GM19452 (cell line): ENCODE results near the gene AK5.
"Not testable (repeated sequence)": the region's sequence is repeated elsewhere in the genome, so short reads cannot be mapped to it uniquely, and the experiment has no call there.

ENCODE experiments used
- ATAC-seq: cut with Tn5 transposase; IDR thresholded peaks from one replicate; pipeline ENCODE4 v1.9.1; 2021; ENCODE audit not compliant: unreplicated experiment

The AK5 gene

DNA sequence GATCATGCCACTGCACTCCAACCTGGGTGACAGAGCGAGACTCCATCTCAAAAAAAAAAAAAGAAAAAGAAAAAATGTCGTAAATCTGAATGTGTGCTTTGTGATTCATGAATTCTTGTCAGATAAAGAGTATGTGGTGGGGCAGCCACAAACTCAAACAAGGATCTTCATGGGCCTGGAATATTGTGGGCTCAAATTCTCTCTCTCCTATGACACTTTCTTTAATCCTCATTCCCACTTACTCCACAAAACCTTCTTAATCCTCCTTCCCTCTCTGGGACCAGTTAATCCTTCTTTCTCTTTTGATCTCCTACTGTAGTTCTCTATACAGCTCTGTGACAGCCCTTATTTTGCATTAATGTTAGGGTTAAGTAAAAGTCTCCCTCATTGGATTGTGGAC lies 112.3 kb downstream of the AK5 start:
- no peak for ATAC-seq

DNA sequence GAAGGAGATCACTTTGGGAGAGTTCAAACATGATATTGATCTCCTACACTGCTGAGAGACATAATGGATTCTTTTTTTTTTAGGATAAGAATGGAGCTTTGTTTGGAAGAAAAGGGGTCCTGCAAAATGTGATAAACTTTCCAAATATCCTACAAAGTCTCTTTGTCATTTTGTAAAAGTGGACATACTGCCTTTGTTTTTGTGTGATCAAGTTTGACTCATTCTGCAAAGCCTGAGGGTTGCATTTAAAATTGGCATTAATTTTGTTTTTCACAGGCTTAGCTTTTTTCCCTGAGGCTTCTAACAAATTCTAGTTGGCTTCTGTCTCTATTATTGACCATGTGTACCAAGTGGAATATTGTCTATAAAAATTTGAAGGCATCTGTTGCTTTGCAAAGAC lies 113.2 kb downstream of the AK5 start:
- ATAC-seq: no peak

DNA sequence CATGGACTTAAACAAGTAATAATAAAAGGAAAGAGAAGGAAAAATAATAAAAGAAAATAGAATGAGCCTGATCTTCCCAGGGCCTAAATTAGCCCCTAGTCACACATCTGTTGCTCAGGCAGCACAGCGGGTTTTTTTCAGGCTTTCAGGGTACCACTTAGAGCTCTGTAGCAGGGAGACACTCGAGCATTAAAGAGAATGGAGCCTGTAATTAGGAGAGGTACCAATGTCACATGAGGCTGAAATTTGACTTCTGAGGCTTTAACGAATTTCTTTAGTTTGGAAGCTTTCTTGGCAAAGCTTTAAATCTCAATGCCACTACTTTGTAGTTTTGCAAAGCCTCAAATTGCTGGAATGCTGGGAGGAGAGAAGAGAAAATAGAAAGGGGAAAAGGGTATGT lies 116.3 kb downstream of the AK5 start:
- no peak for ATAC-seq

DNA sequence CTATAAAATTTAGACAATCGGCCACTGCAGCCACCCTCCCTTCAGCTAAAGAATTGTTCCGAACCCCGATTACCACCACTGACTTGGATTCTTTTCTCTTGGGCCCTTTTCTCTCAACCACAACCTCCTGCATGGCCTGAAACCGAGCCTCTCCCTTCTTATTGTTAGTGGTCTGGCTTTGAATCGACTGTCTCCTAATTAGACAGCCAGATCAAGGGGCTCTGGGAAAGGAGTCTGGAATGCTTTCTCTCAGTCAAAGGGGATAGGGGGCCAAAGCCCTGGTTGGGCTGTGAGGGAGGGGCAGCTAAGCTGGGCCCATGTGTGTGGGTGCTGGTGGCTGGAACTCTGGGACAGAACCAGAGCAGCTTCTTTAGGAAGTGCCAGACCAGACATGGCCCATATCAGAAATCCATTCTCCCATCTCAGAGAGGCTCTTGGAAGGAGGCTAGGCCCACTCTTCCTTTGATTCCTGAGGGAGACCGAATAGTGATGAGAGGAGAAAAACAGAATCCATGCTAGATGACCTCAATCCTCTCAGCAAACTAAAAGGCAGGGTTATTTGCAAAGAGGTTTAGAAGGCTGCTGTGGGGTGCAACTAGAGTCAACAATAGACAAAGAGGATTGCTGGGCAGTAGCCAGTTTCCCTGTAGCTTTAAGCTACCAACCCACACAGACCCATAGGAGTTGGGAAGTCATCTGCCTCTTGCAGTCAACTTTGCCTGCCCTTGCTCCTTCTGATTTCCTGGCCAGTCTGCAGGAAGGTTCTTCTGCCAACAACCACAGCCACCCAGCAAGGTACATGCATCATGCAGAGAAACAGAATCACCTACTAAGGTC lies 117.6 kb downstream of the AK5 start:
- ATAC-seq: no peak

DNA sequence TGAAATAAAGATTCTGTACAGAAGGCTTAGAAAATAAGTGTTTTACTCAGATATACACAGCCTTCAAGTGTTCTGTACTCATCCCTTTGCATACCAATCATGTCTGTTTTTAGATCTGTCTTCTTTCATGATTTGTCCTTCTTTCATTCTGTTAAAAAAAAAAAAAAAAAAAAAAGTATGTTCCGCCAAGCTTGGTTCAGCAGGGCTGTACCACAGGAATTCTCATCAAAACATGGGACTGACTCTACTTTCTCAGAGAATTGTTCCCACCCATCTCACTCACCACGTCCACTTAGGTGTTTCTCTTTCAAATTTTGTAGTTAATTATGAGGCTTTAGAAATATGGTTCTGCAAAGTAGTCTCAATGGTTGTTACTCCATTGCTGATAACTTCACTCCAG lies 119.0 kb downstream of the AK5 start:
- ATAC-seq: no peak

DNA sequence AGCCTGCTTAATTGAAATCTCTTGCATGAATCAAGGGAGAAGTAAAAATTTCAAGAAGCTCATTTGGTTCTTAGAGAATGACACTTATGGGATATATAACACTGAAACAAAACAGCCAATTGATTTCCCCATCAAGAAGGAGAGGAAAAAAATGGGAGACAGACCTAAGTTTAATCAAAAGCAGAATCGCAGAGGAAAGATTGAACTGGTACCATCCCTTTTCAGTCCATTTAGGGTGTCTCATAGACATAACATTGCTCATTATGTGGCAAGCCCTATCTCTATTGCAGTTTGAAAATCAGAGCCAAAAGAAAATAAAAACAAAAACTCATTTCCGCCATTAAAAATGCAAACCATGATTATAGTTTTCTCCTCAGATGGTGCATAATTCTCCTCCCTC lies 119.6 kb downstream of the AK5 start:
- no peak for ATAC-seq

DNA sequence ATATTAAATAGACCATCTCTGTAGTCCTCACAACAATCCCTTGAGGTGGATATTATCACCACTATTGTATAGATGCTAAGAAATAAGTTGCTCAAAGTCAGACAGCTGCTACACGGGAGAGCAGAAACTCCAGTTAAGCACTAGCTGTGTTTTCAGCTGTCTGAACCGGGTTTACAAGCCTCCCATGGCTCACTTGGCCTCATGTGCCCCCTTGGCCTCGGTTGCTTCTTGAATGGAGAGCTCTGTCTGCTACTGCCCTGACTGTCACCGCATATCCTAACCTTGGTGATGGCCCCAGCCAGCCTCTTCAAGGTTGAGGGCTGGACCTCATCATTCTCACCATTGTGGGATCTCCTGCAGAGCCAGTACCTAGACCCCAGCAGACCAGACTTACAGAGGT lies 123.4 kb downstream of the AK5 start:
- no peak for ATAC-seq

DNA sequence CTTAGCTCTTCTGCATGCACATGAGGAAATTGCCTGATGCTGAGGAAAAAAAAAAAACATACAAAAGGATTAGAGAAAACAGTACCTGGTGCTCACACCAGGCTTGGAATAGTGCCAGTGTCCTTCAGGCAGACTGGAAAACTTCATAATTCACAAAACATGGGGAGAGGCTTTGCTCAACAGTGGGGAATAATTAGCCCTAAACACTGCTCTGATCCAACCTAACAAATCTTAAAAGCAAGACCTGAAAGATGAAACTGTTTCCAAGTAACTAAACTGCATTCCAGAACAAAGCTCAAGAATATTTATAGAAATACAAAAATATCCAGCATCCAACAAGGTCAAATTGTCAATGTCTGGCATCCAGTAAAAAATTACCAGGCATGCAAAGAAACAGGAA lies 124.8 kb downstream of the AK5 start:
- no peak for ATAC-seq

DNA sequence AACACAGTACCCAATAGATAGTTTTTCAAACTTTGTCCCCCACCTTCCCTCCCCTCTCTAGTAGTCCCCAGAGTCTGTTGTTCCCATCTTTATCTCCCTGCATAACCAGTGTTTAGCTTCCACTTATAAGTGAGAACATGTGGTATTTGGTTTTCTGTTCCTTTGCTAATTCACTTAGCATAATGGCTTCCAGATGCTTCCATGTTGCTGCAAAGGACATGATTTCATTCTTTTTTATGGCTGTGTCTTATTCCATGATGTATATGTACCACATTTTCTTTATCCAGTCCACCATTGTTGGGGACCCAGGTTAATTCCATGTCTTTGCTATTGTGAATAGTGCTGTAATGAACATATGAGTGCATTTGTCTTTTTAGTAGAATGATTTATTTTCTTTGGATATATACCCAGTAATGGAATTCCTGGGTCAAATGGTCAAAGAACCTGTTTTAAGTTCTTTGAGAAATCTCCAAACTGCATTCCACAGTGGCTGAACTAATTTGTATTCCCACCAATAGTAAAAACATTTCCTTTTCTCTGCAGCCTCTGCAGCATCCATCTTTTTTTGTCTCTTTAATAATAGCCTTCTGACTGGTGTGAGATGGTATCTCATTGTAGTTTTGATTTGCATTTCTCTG lies 126.0 kb downstream of the AK5 start:
- no peak for ATAC-seq

DNA sequence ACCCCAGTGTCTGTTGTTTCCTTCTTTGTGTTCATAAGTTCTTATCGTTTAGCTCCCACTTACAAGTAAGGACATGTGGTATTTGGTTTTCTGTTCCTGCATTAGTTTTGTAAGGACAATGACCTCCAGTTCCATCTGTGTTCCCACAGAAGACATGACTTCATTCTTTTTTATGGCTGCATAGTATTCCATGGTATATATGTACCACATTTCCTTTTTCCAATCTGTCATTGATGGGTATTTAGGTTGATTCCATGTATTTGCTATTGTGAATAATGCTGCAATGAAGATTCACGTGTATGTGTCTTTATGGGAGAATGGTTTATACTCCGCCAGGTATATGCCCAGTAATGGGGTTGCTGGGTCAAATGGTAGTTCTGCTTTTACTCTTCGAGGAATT lies 127.1 kb downstream of the AK5 start:
- ATAC-seq: not testable (repeated sequence)

DNA sequence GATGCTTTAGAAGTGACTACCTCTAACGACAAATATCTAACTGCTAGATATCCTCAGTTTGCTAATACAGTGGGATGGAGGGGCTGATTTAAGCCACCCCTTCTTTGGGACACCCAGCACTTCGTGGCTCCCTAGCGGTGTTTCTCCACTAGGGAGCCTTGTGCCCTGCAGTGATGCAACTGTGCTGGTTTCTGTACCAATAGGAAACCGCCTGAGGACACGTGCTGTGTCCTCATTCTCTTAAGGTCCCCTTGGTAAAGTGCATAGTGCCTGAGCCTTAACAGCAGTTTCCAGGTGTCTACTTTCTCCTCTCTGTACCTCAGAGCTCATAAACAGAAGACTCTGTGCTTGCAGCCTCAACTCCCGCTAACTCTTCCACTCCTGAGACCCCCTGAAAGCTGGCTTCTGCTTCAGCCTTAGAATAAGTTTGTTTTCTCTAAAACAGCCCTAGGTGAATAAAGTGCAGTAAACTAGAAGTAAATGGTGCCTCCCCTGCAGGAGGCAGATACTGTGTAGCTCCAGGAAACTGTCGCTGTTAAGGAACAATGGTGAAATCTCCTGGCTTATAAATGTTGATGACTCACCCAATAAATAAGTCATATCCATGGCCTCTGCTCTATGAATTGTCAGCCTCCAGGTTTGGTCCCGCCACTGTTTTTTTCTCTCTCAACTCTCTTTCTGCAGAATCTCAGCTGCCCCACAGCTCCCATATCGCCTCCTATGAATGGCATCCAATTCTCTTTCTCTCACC lies 130.4 kb downstream of the AK5 start:
- no peak for ATAC-seq

DNA sequence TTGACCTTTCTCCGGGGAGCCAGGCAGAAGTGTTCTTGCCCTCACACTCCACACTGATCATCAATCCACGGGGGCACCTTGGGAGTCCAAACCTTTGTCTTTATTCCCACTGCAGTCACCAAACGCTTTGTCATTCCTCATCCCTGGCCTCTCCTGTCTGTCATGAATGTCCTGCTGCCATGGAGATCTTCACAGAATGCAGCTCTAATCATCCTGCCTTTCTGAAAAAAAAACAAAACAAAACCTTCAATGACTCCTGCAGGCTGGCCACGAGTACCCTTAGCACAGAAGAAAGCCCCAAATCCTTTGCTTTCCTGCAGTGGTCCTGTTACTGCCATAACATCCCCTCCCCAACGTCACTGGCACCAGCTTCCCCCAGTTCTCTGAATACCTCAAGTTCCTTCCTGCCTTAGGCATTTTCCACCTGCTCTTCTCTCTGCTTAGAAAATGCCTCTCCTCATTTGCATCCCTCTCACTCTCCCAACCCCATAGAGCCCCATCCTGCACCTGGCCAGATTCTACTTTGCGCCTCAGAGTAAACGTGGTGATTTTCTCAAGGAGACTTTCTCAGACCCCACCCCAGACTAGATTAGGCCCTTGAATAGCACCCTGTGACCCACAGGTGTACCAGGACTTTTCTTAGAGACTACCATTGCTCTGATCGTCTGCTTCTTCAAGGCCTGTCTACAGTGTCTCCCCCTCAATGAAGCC lies 131.2 kb downstream of the AK5 start:
- peak; percentile 42 for ATAC-seq

DNA sequence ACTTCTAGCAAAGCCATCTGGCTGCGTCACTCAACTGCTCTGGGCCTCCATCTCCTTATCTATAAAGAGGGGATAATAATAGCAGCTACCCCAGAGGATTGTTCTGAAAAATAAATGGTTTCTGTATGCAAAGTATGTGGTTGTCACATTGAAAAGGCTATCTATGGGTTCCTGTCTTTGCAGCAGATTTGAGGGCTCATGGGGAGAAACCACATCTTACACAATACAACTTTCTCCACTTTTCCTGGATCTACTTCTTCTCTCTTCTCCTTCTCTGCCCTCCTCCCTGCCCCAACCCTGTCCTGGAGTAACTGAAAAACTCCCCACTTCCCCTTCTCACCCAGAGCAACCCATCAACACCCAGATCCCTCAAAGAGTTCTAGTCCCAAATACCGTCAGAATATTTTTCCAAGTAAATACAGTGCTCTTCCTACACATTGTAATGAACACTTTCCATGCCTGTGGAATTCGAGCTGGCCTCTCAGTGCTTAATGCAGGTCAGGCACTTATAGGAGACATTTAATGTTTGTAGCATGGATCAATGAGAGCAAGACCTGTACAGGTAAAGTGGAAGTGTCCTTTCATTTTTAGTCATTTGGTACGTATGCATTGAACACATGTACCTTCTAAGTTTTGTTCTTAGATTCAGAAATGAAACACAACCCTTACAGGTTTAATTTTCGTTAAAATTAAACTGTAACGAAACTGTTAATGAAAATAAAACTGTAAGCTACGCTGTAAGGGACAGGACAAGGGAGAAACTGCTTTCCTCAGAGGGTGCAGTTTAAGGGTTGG lies 131.9 kb downstream of the AK5 start:
- peak; percentile 88 for ATAC-seq

DNA sequence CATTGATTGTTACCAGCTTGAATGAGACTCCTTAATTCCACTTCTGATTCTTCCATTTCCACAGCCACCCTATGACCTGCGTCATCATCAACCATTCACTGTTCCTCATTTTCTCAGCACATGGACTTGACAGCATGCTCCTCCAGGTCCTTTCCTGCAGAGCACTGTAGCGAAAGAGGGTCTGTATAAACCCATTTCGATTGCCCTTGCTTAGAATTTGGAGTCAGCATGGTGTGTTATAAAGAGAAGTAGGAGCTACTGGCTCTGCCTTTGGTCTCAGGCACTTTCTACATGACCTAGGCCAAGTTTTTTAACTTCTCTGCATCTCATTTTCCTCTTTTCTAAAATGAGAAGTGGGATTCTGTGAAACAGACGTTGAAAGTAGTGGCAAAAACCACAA lies 133.8 kb downstream of the AK5 start:
- no peak for ATAC-seq

DNA sequence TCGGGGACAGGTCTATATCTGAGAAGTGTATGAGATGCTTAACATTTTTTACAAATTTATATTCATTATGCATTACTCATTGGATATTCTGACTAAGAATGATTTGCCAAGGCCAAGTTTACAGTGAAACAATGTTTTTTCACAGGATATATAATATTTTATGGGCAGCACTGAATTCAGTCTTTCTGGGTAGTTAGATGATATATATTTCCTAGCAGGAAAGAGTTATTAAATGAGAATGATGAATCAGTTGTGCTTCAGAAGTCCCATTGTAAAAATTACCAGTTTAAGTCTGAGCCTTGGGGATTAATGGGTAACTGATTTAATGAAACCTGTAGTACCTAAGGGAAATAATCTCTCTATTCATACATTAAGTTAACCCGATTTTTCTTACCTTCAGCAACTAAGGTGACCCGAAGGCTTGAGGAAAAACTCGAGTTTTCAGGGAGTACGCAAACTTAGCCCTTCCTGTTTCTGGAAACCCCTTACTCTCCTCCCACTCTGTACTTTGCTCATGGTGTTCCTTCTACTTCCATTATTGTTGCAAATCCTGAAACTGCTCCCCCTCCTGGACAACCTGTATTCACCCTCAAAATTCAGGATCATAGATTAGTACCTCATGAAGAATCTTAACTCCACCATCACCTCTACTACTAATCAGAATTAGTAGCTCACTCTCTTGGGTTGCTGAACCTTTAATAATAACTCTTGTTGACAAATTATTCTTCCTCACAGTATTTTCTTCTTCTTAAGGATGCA lies 135.1 kb downstream of the AK5 start:
- no peak for ATAC-seq

DNA sequence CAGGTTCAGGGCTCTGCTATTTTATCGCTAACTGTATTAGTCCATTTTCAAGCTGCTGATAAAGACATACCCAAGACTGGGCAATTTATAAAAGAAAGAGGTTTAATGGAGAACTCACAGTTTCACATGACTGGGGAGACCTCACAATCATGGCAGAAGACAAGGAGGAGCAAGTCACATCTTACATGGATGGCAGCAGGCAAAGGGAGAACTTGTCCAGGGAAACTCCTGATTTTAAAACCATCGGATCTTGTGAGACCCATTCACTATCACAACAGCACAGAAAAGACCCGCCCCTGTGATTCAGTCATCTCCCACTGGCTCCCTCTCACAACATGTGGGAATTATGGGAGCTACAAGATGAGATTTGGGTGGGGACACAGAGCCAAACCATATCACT lies 136.2 kb downstream of the AK5 start:
- ATAC-seq: not testable (repeated sequence)

DNA sequence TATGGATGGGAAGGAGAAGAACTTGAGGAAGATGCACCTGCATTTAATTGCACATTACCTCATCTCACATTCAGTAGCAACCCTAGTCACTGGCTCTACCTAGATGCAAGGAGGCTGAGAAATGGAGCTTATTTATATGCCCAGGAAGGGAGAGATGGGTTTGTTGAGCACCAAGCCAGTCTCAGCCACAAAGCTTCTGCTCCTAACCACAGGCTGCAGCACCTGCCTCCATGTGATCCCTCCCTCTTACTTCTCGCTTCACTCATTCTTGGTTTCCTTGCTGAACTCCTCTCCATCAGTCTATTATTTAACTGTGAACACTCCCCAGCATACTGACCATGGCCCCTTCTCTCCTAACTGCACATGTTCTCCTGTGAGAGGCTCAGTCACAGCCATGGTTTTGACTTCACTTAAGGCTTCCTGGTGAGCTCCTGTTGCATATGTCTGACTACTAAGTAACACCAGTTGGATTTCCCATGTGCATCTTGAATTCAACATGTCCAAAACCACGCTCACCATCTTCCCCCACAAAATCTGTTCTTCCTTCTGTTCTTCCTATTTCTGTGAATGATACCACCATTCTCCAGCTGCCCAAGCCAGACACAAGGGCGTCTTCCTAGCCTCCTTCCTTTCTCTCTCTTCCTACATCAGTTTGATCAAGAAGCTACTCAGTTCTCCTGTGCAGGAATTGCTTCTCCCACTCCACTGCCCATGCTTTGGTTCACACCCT lies 139.8 kb downstream of the AK5 start:
- no peak for ATAC-seq

DNA sequence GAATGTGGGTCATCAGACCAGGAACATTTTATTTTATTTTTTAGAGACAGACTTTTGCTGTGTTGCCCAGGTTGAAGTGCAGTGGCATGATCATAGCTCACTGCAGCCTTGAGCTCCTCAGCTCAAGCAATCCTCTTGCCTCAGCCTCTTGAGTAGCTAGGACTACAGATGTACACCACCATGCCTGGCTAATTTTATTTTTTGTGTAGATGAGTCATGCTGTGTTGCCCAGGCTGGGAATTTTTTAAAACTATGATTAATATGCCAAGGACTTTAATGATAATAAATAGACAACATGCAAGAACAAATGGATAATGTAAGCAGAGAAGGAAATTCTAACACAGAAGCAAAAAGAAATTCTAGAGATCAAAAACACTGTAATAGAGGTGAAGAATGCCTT lies 142.4 kb downstream of the AK5 start:
- ATAC-seq: no peak

DNA sequence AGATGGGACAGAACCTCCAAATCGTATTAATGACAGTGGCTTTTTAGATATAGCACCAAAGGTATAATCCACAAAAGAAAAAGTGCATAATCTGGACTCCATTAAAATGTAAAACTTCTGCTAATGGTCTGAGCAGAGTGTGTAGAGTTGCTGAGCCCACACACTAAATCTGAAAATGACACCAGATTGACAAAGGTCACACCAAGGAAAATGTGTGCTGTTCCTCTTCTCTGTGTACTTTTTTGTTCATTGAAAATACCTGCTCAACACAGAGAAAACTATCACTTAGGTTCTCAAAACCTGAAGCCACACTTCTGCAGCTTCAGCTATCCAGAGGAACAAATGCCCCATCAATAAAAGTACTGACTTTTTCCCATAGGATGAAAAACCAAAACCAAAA lies 146.2 kb downstream of the AK5 start:
- no peak for ATAC-seq
